Uterus (tissue), 2 donors: Measurements from ENCODE around the gene TMEM191C.
"Not testable (repeated sequence)": the region's sequence is repeated elsewhere in the genome, so short reads cannot be mapped to it uniquely, and the experiment has no call there.

ENCODE experiments used
- POLR2A ChIP-seq, 2 donors: fragments of 450-650 bp; IDR thresholded peaks; one replicate each; pipeline ENCODE4 v1.6.1; 2016; ENCODE audit warnings: antibody characterized with exemption in 2 of 2, mild to moderate bottlenecking in 1 of 2, moderate library complexity in 1 of 2
- TF ChIP-seq, protein P1 (sequence below), 4 experiments: fragments of 200-600 bp in 2 of 4; fragments of 450-650 bp in 2 of 4; sonication (generic) in 2 of 4; IDR thresholded peaks; one replicate each; pipeline ENCODE4 v1.5.1; 2016 to 2019; ENCODE audit warnings: antibody characterized with exemption in 4 of 4, mild to moderate bottlenecking in 2 of 4, moderate library complexity in 1 of 4

DNA sequence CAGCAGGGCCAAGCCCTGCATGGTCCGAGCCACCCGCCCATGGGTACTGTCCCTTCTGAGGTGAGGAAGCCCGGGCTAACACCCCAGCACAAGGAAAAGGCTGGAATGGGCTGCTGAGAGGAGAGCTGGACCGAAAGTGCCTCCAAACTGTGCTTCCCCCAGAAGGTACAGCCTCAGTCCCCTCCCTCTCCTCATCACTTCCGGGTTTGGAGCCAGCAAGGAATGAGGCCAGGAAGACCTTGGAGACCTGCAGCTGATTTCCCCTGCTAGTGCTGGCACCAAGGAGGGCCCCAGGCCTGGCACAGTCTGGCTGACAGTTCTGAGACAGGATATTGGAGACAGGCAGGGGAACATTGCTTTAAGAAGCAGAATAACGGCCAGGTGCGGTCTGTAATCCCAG, 31.3 kb downstream of the TMEM191C start:
- TF ChIP-seq, protein P1, sequence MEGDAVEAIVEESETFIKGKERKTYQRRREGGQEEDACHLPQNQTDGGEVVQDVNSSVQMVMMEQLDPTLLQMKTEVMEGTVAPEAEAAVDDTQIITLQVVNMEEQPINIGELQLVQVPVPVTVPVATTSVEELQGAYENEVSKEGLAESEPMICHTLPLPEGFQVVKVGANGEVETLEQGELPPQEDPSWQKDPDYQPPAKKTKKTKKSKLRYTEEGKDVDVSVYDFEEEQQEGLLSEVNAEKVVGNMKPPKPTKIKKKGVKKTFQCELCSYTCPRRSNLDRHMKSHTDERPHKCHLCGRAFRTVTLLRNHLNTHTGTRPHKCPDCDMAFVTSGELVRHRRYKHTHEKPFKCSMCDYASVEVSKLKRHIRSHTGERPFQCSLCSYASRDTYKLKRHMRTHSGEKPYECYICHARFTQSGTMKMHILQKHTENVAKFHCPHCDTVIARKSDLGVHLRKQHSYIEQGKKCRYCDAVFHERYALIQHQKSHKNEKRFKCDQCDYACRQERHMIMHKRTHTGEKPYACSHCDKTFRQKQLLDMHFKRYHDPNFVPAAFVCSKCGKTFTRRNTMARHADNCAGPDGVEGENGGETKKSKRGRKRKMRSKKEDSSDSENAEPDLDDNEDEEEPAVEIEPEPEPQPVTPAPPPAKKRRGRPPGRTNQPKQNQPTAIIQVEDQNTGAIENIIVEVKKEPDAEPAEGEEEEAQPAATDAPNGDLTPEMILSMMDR (IDR thresholded peaks at IDR 0.05) = not testable (repeated sequence)
- not testable (repeated sequence) for TF ChIP-seq POLR2A (IDR thresholded peaks at IDR 0.05)
